Nephron (organoid): ENCODE measurements around the gene FARP1.

Experiments used
- H3K27ac Mint-ChIP-seq, 3 experiments: 2 replicates each; pipeline ENCODE4 v1.8.0; 2020; ENCODE audit warnings: mixed read lengths in 3 of 3, mild to moderate bottlenecking in 2 of 3, moderate library complexity in 1 of 3
- H3K27me3 Mint-ChIP-seq: 2 replicates; pipeline ENCODE4 v1.8.0; 2021; ENCODE audit warnings: low read depth, mild to moderate bottlenecking, moderate library complexity, mixed read lengths
- H3K36me3 Mint-ChIP-seq: 2 replicates; pipeline ENCODE4 v1.8.0; 2020; ENCODE audit warnings: low read depth, mixed read lengths
- H3K4me1 Mint-ChIP-seq: 2 replicates; pipeline ENCODE4 v1.8.0; 2020; ENCODE audit warnings: mixed read lengths
- H3K4me3 Mint-ChIP-seq, 3 experiments: 2 replicates each; pipeline ENCODE4 v1.8.0; 2020; ENCODE audit warnings: mild to moderate bottlenecking in 3 of 3, mixed read lengths in 3 of 3, moderate library complexity in 2 of 3
- H3K9me3 Mint-ChIP-seq: 2 replicates; pipeline ENCODE4 v1.8.0; 2020; ENCODE audit warnings: mixed read lengths
- TF ChIP-seq, protein P1 (sequence below), 3 experiments: fragments of 200-600 bp; sonication (generic); IDR thresholded peaks; one replicate each; pipeline ENCODE4 v1.5.0; 2021; ENCODE audit warnings: antibody characterized with exemption in 3 of 3; ENCODE audit not compliant: unreplicated experiment in 3 of 3

Gene FARP1, protein sequence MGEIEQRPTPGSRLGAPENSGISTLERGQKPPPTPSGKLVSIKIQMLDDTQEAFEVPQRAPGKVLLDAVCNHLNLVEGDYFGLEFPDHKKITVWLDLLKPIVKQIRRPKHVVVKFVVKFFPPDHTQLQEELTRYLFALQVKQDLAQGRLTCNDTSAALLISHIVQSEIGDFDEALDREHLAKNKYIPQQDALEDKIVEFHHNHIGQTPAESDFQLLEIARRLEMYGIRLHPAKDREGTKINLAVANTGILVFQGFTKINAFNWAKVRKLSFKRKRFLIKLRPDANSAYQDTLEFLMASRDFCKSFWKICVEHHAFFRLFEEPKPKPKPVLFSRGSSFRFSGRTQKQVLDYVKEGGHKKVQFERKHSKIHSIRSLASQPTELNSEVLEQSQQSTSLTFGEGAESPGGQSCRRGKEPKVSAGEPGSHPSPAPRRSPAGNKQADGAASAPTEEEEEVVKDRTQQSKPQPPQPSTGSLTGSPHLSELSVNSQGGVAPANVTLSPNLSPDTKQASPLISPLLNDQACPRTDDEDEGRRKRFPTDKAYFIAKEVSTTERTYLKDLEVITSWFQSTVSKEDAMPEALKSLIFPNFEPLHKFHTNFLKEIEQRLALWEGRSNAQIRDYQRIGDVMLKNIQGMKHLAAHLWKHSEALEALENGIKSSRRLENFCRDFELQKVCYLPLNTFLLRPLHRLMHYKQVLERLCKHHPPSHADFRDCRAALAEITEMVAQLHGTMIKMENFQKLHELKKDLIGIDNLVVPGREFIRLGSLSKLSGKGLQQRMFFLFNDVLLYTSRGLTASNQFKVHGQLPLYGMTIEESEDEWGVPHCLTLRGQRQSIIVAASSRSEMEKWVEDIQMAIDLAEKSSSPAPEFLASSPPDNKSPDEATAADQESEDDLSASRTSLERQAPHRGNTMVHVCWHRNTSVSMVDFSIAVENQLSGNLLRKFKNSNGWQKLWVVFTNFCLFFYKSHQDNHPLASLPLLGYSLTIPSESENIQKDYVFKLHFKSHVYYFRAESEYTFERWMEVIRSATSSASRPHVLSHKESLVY

GRCh38 chr13:98142380-98143156 is at the start of gene FARP1:
TSS of gene FARP1 (plus strand) at chr13:98143094. CDS start at chr13:98213243, 70,149 bp downstream.
- peaks cover 5% of the 10 kb centered on the region for H3K27me3 Mint-ChIP-seq

DNA sequence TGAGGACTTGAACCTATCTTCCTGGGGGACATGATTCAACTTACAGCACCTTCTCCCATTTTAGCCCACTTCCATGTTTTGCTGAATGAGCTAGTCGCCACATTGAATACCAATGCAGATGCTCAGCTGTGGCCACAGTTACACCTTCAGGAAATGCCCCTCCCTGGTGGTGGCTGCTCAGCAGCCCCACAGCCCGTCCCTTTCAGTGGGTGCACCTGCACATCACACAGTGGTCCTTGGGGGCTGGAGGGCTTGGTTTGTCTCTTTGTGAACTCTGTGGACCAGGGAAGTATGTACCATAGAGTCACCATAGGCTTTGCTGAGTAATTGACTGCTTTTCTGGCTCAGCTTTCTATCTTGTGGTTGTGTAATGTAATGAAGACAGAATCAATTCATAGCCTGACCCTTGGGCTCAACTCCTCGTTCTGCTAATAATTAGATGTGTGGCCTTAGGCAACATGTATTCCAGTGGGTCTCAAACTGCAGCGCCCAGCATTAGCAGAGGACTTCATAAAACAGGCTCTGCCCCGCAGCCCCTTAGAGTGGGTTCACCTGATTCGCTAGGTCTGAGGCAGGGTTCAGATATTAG is 48.1 kb upstream of the FARP1 start:
- Mint-ChIP-seq H3K9me3 (peaks cover 27% of the 10 kb centered on the region), H3K4me1 (peaks cover 23% of the 10 kb centered on the region), H3K27me3 (peaks cover 3% of the 10 kb centered on the region), H3K27ac (no peak overlapping the region), H3K4me3 (no peak overlapping the region), H3K36me3 (peaks cover 11% of the 10 kb centered on the region)
- TF ChIP-seq, protein P1, sequence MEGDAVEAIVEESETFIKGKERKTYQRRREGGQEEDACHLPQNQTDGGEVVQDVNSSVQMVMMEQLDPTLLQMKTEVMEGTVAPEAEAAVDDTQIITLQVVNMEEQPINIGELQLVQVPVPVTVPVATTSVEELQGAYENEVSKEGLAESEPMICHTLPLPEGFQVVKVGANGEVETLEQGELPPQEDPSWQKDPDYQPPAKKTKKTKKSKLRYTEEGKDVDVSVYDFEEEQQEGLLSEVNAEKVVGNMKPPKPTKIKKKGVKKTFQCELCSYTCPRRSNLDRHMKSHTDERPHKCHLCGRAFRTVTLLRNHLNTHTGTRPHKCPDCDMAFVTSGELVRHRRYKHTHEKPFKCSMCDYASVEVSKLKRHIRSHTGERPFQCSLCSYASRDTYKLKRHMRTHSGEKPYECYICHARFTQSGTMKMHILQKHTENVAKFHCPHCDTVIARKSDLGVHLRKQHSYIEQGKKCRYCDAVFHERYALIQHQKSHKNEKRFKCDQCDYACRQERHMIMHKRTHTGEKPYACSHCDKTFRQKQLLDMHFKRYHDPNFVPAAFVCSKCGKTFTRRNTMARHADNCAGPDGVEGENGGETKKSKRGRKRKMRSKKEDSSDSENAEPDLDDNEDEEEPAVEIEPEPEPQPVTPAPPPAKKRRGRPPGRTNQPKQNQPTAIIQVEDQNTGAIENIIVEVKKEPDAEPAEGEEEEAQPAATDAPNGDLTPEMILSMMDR (IDR thresholded peaks at IDR 0.05; ENCODE audit: unreplicated experiment in 3 of 3): no peak

More at GRCh38 chr13:98142380-98143156, at the start of gene FARP1:
- Mint-ChIP-seq H3K9me3 (no peaks in the 10 kb centered on the region), H3K4me1 (peaks cover 32% of the 10 kb centered on the region), H3K36me3 (no peaks in the 10 kb centered on the region), H3K27ac (peak within 1 kb of the TSS; percentile 96 to 99 (median 98)), H3K4me3 (peak within 1 kb of the TSS; percentile 97 to 99 (median 97))
- TF ChIP-seq, protein P1 (IDR thresholded peaks at IDR 0.05; ENCODE audit: unreplicated experiment in 3 of 3): peak in 2 of 3 experiments; percentile 21 to 38

GRCh38 chr13:98096059-98096458 is 46.8 kb upstream of the FARP1 start:
- Mint-ChIP-seq H3K9me3 (peaks cover 22% of the 10 kb centered on the region), H3K4me1 (peaks cover 23% of the 10 kb centered on the region), H3K27me3 (peaks cover 3% of the 10 kb centered on the region), H3K27ac (peak overlapping the region; percentile 68 to 81 (median 78)), H3K4me3 (no peak overlapping the region), H3K36me3 (peaks cover 8% of the 10 kb centered on the region)
- TF ChIP-seq, protein P1 (IDR thresholded peaks at IDR 0.05; ENCODE audit: unreplicated experiment in 3 of 3): no peak

GRCh38 chr13:98097749-98098148 is 45.1 kb upstream of the FARP1 start:
- TF ChIP-seq, protein P1 (IDR thresholded peaks at IDR 0.05; ENCODE audit: unreplicated experiment in 3 of 3): no peak

DNA sequence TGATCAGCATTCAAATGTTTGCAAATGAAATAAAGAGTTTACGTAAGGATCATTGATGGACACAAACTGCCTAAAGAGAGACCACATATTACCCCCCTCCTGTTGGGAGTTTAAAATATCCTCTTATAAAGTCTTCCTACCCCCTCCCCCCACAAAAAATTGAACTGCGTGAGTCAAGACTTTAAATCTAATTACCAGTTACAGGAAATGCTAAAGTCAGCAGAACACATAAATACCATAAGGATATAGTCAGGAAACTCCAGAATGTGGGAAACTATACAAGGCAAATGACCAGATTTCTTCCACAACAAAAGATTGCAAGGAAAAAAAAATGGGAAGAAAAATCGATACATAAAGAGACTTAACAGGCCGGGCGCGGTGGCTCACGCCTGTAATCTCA is 44.4 kb upstream of the FARP1 start:
- Mint-ChIP-seq H3K27me3 (no peaks in the 10 kb centered on the region), H3K4me1 (peaks cover 23% of the 10 kb centered on the region), H3K27ac (peak overlapping the region; percentile 86 to 97 (median 87)), H3K9me3 (peaks cover 15% of the 10 kb centered on the region), H3K36me3 (peaks cover 5% of the 10 kb centered on the region), H3K4me3 (peak overlapping the region in 1 of 3 experiments; percentile 4)
- TF ChIP-seq, protein P1 (IDR thresholded peaks at IDR 0.05; ENCODE audit: unreplicated experiment in 3 of 3): no peak

More at GRCh38 chr13:98097749-98098148, 45.1 kb upstream of the FARP1 start:
- Mint-ChIP-seq H3K9me3 (peaks cover 21% of the 10 kb centered on the region), H3K4me1 (peaks cover 23% of the 10 kb centered on the region), H3K27me3 (peaks cover 2% of the 10 kb centered on the region), H3K27ac (peak overlapping the region; percentile 84 to 97 (median 86)), H3K36me3 (peaks cover 7% of the 10 kb centered on the region), H3K4me3 (no peak overlapping the region)
